ENCODE data around the gene SMIM26. TPM values are rescaled to one million over a fixed set of nuclear protein-coding genes. Genes with fewer than 3 reads are reported as not detected.

Gene SMIM26
- total RNA-seq, 4 donors from 2014 or later = 4.8 to 127 (median 58.6) TPM

GRCh38 chr20:18527339-18527738, 39.9 kb upstream of the SMIM26 start:
- H3K4me3 ChIP-seq = no peak overlapping the region
- no peaks in the 10 kb centered on the region for H3K9me3 ChIP-seq
- in situ Hi-C loops (cut with MboI; ENCODE audit: low pct_ligation_motif_present in 1 of 4, low pct_unique_long_range_greater_than_20kb in 1 of 4, low sequenced_read_pairs in 3 of 4) = no loop called here
- 91 to 93% methylated on average over 2 of the region's 2 CpGs for WGBS, 2 donors (ENCODE audit: low coverage in 1 of 2)
- H3K27ac ChIP-seq = no peak overlapping the region
- peaks cover 0 to 72% (median 30%) of the 10 kb centered on the region in 4 donors for H3K36me3 ChIP-seq
- intact Hi-C loops (cut with DNase I; ENCODE audit: low total_unique reads) = no loop called here
- no peak for DNase-seq
- no peaks in the 10 kb centered on the region for H3K4me1 ChIP-seq
- H3K27me3 ChIP-seq = no peaks in the 10 kb centered on the region
- TF ChIP-seq POLR2A (IDR thresholded peaks at IDR 0.05) = no peak
- TF ChIP-seq POLR2AphosphoS5 (IDR thresholded peaks at IDR 0.05) = no peak
- TF ChIP-seq EP300 (IDR thresholded peaks at IDR 0.05; ENCODE audit: low read depth) = no peak
- no peak for TF ChIP-seq CTCF (IDR thresholded peaks at IDR 0.05)

GRCh38 chr20:18527836-18528235, 39.4 kb upstream of the SMIM26 start:
- in situ Hi-C loops (cut with MboI; ENCODE audit: low pct_ligation_motif_present in 1 of 4, low pct_unique_long_range_greater_than_20kb in 1 of 4, low sequenced_read_pairs in 3 of 4) (no loop called here), intact Hi-C loops (cut with DNase I; ENCODE audit: low total_unique reads) (no loop called here)
- H3K27ac ChIP-seq = no peak overlapping the region
- WGBS, 2 donors (ENCODE audit: low coverage in 1 of 2) = 100% methylated on average over 2 of the region's 2 CpGs; no CpG with 5 or more reads in 1 of the 2 donors
- H3K36me3 ChIP-seq = peaks cover 0 to 77% (median 32%) of the 10 kb centered on the region in 4 donors
- TF ChIP-seq CTCF (IDR thresholded peaks at IDR 0.05) (no peak), POLR2AphosphoS5 (IDR thresholded peaks at IDR 0.05) (no peak), EP300 (IDR thresholded peaks at IDR 0.05; ENCODE audit: low read depth) (no peak), POLR2A (IDR thresholded peaks at IDR 0.05) (no peak)
- no peak overlapping the region for H3K4me3 ChIP-seq
- no peaks in the 10 kb centered on the region for H3K9me3 ChIP-seq
- H3K27me3 ChIP-seq = no peaks in the 10 kb centered on the region
- DNase-seq = no peak
- no peaks in the 10 kb centered on the region for H3K4me1 ChIP-seq

- Histone ChIP-seq H3K27me3 (no peaks in the 10 kb centered on the region), H3K4me3 (no peak overlapping the region), H3K4me1 (no peaks in the 10 kb centered on the region), H3K36me3 (peaks cover 0 to 84% (median 37%) of the 10 kb centered on the region in 4 donors), H3K9me3 (no peaks in the 10 kb centered on the region), H3K27ac (no peak overlapping the region)
- intact Hi-C loops (cut with DNase I; ENCODE audit: low total_unique reads) = no loop called here
- no peak for TF ChIP-seq POLR2AphosphoS5 (IDR thresholded peaks at IDR 0.05)
- no peak for TF ChIP-seq CTCF (IDR thresholded peaks at IDR 0.05)
- TF ChIP-seq POLR2A (IDR thresholded peaks at IDR 0.05) = no peak
- no peak for TF ChIP-seq EP300 (IDR thresholded peaks at IDR 0.05; ENCODE audit: low read depth)
- no peak for DNase-seq
- in situ Hi-C loops (cut with MboI; ENCODE audit: low pct_ligation_motif_present in 1 of 4, low pct_unique_long_range_greater_than_20kb in 1 of 4, low sequenced_read_pairs in 3 of 4) = no loop called here
Observed at GRCh38 chr20:18529041-18529440, 38.2 kb upstream of the SMIM26 start.

GRCh38 chr20:18532626-18533025, 34.6 kb upstream of the SMIM26 start:
- Histone ChIP-seq H3K9me3 (no peaks in the 10 kb centered on the region), H3K27ac (no peak overlapping the region), H3K27me3 (no peaks in the 10 kb centered on the region), H3K36me3 (peaks cover 0 to 58% (median 29%) of the 10 kb centered on the region in 4 donors), H3K4me3 (no peak overlapping the region), H3K4me1 (no peaks in the 10 kb centered on the region)
- TF ChIP-seq POLR2AphosphoS5 (IDR thresholded peaks at IDR 0.05) (no peak), CTCF (IDR thresholded peaks at IDR 0.05) (no peak), EP300 (IDR thresholded peaks at IDR 0.05; ENCODE audit: low read depth) (no peak), POLR2A (IDR thresholded peaks at IDR 0.05) (no peak)
- intact Hi-C loops (cut with DNase I; ENCODE audit: low total_unique reads) = no loop called here
- in situ Hi-C loops (cut with MboI; ENCODE audit: low pct_ligation_motif_present in 1 of 4, low pct_unique_long_range_greater_than_20kb in 1 of 4, low sequenced_read_pairs in 3 of 4) = no loop called here
- DNase-seq = no peak
- 97% methylated on average over 6 of the region's 6 CpGs; no CpG with 5 or more reads in 1 of the 2 donors for WGBS, 2 donors (ENCODE audit: low coverage in 1 of 2)
